Neutrophil (primary cell): ENCODE measurements around the gene TNS2.

Source experiments
- H3K27ac ChIP-seq: fragments of 200-600 bp; sonication (generic); 2 replicates; pipeline ENCODE4 v1.5.1; 2016; ENCODE audit warnings: mild to moderate bottlenecking, moderate library complexity
- H3K27me3 ChIP-seq: fragments of 200-600 bp; sonication (generic); 2 replicates; pipeline ENCODE4 v1.6.0; 2016; ENCODE audit warnings: mild to moderate bottlenecking
- H3K36me3 ChIP-seq: fragments of 200-600 bp; sonication (generic); 2 replicates; pipeline ENCODE4 v1.5.1; 2017
- H3K4me1 ChIP-seq, 2 experiments: fragments of 200-600 bp in 1 of 2; sonication (generic) in 1 of 2; 1 replicate in 1 of 2; 2 replicates in 1 of 2; pipeline versions ENCODE4 v1.5.1 to v1.6.1; 2013 to 2016; ENCODE audit warnings: low read depth in 1 of 2, low read length in 1 of 2, mild to moderate bottlenecking in 1 of 2, moderate library complexity in 1 of 2; ENCODE audit not compliant: control insufficient read depth in 1 of 2, insufficient read depth in 1 of 2
- H3K4me3 ChIP-seq, 2 experiments: fragments of 200-600 bp in 1 of 2; sonication (generic) in 1 of 2; 1 replicate in 1 of 2; 2 replicates in 1 of 2; pipeline ENCODE4 v1.5.1; 2013 to 2016; ENCODE audit warnings: low read depth in 1 of 2, low read length in 1 of 2, mild to moderate bottlenecking in 1 of 2, moderate library complexity in 1 of 2
- H3K9me3 ChIP-seq: fragments of 200-600 bp; sonication (generic); 2 replicates; pipeline ENCODE4 v1.5.1; 2016
- TF ChIP-seq, protein P1 (sequence below): fragments of 200-600 bp; sonication (generic); IDR thresholded peaks from 2 replicates; pipeline ENCODE4 v1.5.1; 2016; ENCODE audit warnings: antibody characterized with exemption

The TNS2 gene

DNA sequence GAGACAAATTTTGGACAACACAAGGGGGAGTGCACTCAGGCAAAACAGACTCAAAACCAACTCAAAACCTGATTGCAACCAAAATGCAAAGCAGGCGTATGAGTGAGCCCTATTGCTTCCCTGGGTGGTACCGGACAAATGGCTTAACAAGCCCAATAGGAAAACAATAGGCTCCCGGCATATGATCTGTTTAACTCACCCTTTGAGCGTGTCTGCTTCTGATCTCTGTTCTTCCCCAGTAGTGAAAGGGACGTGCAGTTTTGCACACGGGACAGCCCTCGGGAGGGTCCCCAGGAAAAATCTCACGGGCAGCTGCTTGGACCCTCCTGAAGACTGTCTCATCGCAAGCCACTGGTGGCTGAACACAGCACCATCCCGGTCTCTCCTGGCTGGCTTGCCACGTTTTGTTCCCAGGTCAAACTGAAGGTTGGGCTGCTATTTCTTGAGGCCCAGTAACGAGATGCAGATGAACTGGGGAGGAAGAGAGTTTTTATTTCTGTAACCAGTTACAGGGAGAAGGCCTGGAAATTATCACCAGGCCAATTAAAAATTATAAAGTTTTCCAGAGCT, 63.4 kb downstream of the TNS2 start:
- TF ChIP-seq, protein P1, sequence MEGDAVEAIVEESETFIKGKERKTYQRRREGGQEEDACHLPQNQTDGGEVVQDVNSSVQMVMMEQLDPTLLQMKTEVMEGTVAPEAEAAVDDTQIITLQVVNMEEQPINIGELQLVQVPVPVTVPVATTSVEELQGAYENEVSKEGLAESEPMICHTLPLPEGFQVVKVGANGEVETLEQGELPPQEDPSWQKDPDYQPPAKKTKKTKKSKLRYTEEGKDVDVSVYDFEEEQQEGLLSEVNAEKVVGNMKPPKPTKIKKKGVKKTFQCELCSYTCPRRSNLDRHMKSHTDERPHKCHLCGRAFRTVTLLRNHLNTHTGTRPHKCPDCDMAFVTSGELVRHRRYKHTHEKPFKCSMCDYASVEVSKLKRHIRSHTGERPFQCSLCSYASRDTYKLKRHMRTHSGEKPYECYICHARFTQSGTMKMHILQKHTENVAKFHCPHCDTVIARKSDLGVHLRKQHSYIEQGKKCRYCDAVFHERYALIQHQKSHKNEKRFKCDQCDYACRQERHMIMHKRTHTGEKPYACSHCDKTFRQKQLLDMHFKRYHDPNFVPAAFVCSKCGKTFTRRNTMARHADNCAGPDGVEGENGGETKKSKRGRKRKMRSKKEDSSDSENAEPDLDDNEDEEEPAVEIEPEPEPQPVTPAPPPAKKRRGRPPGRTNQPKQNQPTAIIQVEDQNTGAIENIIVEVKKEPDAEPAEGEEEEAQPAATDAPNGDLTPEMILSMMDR = no peak
- Histone ChIP-seq H3K4me1 (no peaks in the 10 kb centered on the region), H3K27ac (no peak overlapping the region), H3K9me3 (no peaks in the 10 kb centered on the region), H3K4me3 (no peak overlapping the region), H3K36me3 (no peaks in the 10 kb centered on the region), H3K27me3 (no peaks in the 10 kb centered on the region)

DNA sequence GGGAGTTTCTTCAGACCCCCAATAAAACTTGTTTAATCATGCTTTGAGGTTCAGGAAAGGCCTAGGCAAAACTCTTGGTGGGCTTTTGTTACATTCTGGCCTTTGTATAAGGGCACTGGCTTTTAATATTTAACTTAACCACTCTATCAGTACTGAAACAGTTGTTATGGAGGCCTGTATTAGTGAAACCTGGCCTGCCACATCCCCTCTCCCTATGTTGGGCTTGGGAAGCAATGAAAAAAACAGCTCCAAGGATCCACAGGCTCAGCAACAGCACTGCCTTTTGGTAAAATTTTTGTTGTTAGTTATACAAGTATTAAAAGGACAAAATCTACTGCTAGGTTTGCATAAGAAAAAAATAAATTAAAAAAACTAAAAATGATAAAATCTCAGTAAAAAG, 64.1 kb downstream of the TNS2 start:
- TF ChIP-seq, protein P1 = no peak
- Histone ChIP-seq H3K27ac (no peak overlapping the region), H3K9me3 (no peaks in the 10 kb centered on the region), H3K27me3 (no peaks in the 10 kb centered on the region), H3K36me3 (no peaks in the 10 kb centered on the region), H3K4me3 (no peak overlapping the region), H3K4me1 (no peaks in the 10 kb centered on the region)
